PC-3 (cell line): ENCODE data around the gene POLA1. TPM values are rescaled to one million over a fixed set of nuclear protein-coding genes. Genes with fewer than 3 reads are reported as not detected.

Experiments
- ATAC-seq: fragments of 200-7000 bp; cut with Tn5 transposase; 2 replicates; pipeline ENCODE4 v1.9.1; 2020; ENCODE audit warnings: mild to moderate bottlenecking, moderate library complexity
- Bru-seq: library from RNA; stranded (reverse); fragments of 400-500 nt; gene quantifications from one replicate; lab custom pipeline; 2021; lab: Mats Ljungman, UMichigan
- BruChase-seq, 2 experiments: library from RNA; stranded (reverse); fragments of 400-500 nt; gene quantifications; one replicate each; lab custom pipeline; 2021; lab: Mats Ljungman, UMichigan
- BruUV-seq: library from RNA; stranded (reverse); fragments of 400-500 nt; replicated peaks from 2 replicates; lab custom pipeline; 2021; lab: Mats Ljungman, UMichigan
- CTCF ChIA-PET: fragments of 300-600 bp; sonication (Branson Sonifier 250); formaldehyde crosslinking; loops from one replicate; lab custom pipeline; 2022; ENCODE audit warnings: antibody characterized with exemption; lab: Charles Lee
- POLR2A ChIA-PET: fragments of 300-600 bp; sonication (Branson Sonifier 250); formaldehyde crosslinking; loops from one replicate; lab custom pipeline; 2022; ENCODE audit warnings: antibody characterized with exemption; ENCODE audit not compliant: unreplicated experiment; lab: Charles Lee
- DNase-seq: peaks from one replicate; pipeline ENCODE4 v3.0.0-alpha.2; 2015
- H2AFZ ChIP-seq: fragments of 300-600 bp; sonication (generic); 2 replicates; pipeline ENCODE4 v1.6.0; 2016; ENCODE audit warnings: antibody characterized with exemption, low read length
- H3F3A ChIP-seq: fragments of 300-600 bp; sonication (generic); one replicate; pipeline ENCODE4 v1.6.0; 2017; ENCODE audit warnings: antibody characterized with exemption, low read length, control low read depth, mild to moderate bottlenecking; ENCODE audit not compliant: unreplicated experiment
- H3K27ac ChIP-seq: fragments of 300-600 bp; sonication (generic); 2 replicates; pipeline ENCODE4 v1.5.1; 2016; ENCODE audit warnings: mild to moderate bottlenecking, low read length
- H3K27me3 ChIP-seq: fragments of 300-600 bp; sonication (generic); 2 replicates; pipeline ENCODE4 v1.6.1; 2016; ENCODE audit warnings: low read length, mixed read lengths
- H3K36me3 ChIP-seq: fragments of 300-600 bp; sonication (generic); 2 replicates; pipeline ENCODE4 v1.6.1; 2016; ENCODE audit warnings: low read depth, mixed run types, low read length, mixed read lengths
- H3K4me1 ChIP-seq: fragments of 300-600 bp; sonication (generic); 2 replicates; pipeline ENCODE4 v1.5.1; 2016; ENCODE audit warnings: low read length; ENCODE audit not compliant: insufficient read depth
- H3K4me2 ChIP-seq: fragments of 300-600 bp; sonication (generic); 2 replicates; pipeline ENCODE4 v1.6.0; 2016; ENCODE audit warnings: low read length
- H3K4me3 ChIP-seq: fragments of 300-600 bp; sonication (generic); 2 replicates; pipeline ENCODE4 v1.5.1; 2016; ENCODE audit warnings: mild to moderate bottlenecking, low read length, mixed read lengths
- H3K79me2 ChIP-seq: fragments of 300-600 bp; sonication (generic); 2 replicates; pipeline ENCODE4 v1.6.1; 2017; ENCODE audit warnings: low read length, mixed read lengths
- H3K9ac ChIP-seq: fragments of 300-600 bp; sonication (generic); 2 replicates; pipeline ENCODE4 v1.6.0; 2016; ENCODE audit warnings: mild to moderate bottlenecking, low read length
- H3K9me2 ChIP-seq: fragments of 300-600 bp; sonication (generic); replicated peaks from 2 replicates; pipeline ENCODE4 v1.6.1; 2016; ENCODE audit warnings: mixed run types, low read length, mixed read lengths
- H3K9me3 ChIP-seq: fragments of 300-600 bp; sonication (generic); 2 replicates; pipeline ENCODE4 v1.6.1; 2016; ENCODE audit warnings: low read length, mixed read lengths
- H4K20me1 ChIP-seq: fragments of 300-600 bp; sonication (generic); 2 replicates; pipeline ENCODE4 v1.6.1; 2016; ENCODE audit warnings: low read length, mixed read lengths
- EZH2 ChIP-seq: fragments of 300-600 bp; sonication (generic); IDR thresholded peaks from one replicate; pipeline ENCODE4 v1.6.1; 2017; ENCODE audit warnings: antibody characterized with exemption, mild to moderate bottlenecking, low read length; ENCODE audit not compliant: unreplicated experiment
- EZH2phosphoT487 ChIP-seq: fragments of 300-600 bp; sonication (generic); IDR thresholded peaks from 2 replicates; pipeline ENCODE4 v1.6.1; 2018; ENCODE audit warnings: mild to moderate bottlenecking, antibody characterized with exemption, low read length, borderline replicate concordance
- intact Hi-C: fragments of 100-400 bp; cut with micrococcal nuclease; formaldehyde crosslinking; loops from 2 replicates; pipeline ENCODE4 v1.9.0; 2023
- long read RNA-seq: library from polyadenylated mRNA; unstranded; transcript quantifications from one replicate; pipeline ENCODE4 v2.0.0, GENCODE V29; 2021; ENCODE audit not compliant: unreplicated experiment
- total RNA-seq: library from RNA; depleted of rRNA; stranded (reverse); fragments of >200 nt; gene quantifications from 2 replicates; pipeline ENCODE4 v1.2.3, GENCODE V29; 2014; rRNA removed
- TF ChIP-seq, protein P1 (sequence below): fragments of 300-600 bp; sonication (generic); conservative IDR thresholded peaks from 2 replicates; pipeline ENCODE4 v1.5.1; 2017; ENCODE audit warnings: antibody characterized with exemption, low read depth, mild to moderate bottlenecking, low read length

Gene POLA1
- total RNA-seq: 19.6 and 23.2 TPM in 2 replicates
- percentile 67 among the genes with signal in this experiment for Bru-seq, nascent RNA
- percentile 63 among the genes with signal in this experiment for BruChase-seq, experiment 1, labeled RNA remaining after a 6-hour chase
- percentile 68 among the genes with signal in this experiment for BruChase-seq, experiment 2, labeled RNA remaining after a 2-hour chase
- long read RNA-seq, full-length matches to known transcripts: 4 of 17 reads
- long read RNA-seq, partial matches to known transcripts: 5 of 17 reads
- long read RNA-seq, other reads (novel, unspliced or antisense): 8 of 17 reads

- DNase-seq: peak; percentile 95
- no peak for TF ChIP-seq EZH2phosphoT487
- TF ChIP-seq, protein P1, sequence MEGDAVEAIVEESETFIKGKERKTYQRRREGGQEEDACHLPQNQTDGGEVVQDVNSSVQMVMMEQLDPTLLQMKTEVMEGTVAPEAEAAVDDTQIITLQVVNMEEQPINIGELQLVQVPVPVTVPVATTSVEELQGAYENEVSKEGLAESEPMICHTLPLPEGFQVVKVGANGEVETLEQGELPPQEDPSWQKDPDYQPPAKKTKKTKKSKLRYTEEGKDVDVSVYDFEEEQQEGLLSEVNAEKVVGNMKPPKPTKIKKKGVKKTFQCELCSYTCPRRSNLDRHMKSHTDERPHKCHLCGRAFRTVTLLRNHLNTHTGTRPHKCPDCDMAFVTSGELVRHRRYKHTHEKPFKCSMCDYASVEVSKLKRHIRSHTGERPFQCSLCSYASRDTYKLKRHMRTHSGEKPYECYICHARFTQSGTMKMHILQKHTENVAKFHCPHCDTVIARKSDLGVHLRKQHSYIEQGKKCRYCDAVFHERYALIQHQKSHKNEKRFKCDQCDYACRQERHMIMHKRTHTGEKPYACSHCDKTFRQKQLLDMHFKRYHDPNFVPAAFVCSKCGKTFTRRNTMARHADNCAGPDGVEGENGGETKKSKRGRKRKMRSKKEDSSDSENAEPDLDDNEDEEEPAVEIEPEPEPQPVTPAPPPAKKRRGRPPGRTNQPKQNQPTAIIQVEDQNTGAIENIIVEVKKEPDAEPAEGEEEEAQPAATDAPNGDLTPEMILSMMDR: peak; percentile 46; the same call in 1 of the 2 replicates
- Histone ChIP-seq H3K27me3 (no peaks in the 10 kb centered on the region), H3K9me3 (no peaks in the 10 kb centered on the region), H2AFZ (peak within 1 kb of the TSS; percentile 98), H3F3A (no peaks in the 10 kb centered on the region), H3K4me3 (peak within 1 kb of the TSS; percentile 90), H4K20me1 (peaks cover 15% of the 10 kb centered on the region; the same call in 1 of the 2 replicates), H3K4me2 (peak within 1 kb of the TSS; percentile 98), H3K79me2 (peaks cover 47% of the 10 kb centered on the region), H3K9me2 (no peaks in the 10 kb centered on the region), H3K9ac (peak within 1 kb of the TSS; percentile 96), H3K4me1 (peaks cover 12% of the 10 kb centered on the region), H3K36me3 (0 out of 2 replicates have a peak, but pooled peaks cover 5% of the 10 kb centered on the region), H3K27ac (peak within 1 kb of the TSS; percentile 34; the same call in 1 of the 2 replicates)
- BruUV-seq: no TSS peak
- peak; percentile 95 for ATAC-seq
- intact Hi-C loops: loop anchor here (10.0 kb wide), 1 partner anchor 1029 kb away; the partner anchor contains the start of gene PRDX4
- POLR2A ChIA-PET: interaction anchor here (0.7 kb wide), 1 partner anchor 1887 kb away, joined by 3 read pairs; no protein-coding TSS in a partner anchor
- CTCF ChIA-PET: interaction anchor here (0.5 kb wide), 1 partner anchor 37 kb away, joined by 3 read pairs; no protein-coding TSS in a partner anchor
Measured at GRCh38 chrX:24693453-24694202, at the start of gene POLA1. Gene POLA1 (plus strand): TSS chrX:24693918. CDS start chrX:24693962, 44 bp downstream.

DNA sequence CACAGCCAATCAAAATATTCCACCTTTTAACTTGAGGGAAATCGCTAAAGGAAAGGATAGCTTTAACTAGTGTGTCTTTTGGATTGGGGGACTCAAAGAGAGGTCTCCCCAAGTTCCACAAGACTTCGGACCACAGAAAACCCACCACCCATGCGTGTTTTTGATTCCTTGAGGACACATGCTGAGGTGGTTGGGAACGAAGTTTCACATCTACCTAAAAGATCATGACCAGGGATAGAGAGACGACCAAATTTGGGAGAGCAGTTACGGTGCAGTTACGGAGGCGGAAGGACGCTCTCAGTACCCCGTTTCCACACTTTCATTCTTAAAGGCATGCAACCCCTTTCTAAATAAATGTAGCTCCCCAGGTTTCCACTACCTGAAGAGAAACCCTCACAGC is 47.7 kb upstream of the POLA1 start:
- DNase-seq: no peak
- no peaks in the 10 kb centered on the region for H3K9me3 ChIP-seq
- no peaks in the 10 kb centered on the region for H3K79me2 ChIP-seq
- ChIA-PET CTCF (no interaction called here), POLR2A (interaction anchor here (0.6 kb wide), 1 partner anchor 9 kb away, joined by 3 read pairs; no protein-coding TSS in a partner anchor)
- TF ChIP-seq EZH2 (no peak), EZH2phosphoT487 (no peak)
- TF ChIP-seq, protein P1: no peak
- no peaks in the 10 kb centered on the region for H4K20me1 ChIP-seq
- H3K4me3 ChIP-seq: no peak overlapping the region
- H3K4me1 ChIP-seq: peaks cover 14% of the 10 kb centered on the region
- no peak overlapping the region for H3K27ac ChIP-seq
- H3K27me3 ChIP-seq: peaks cover 10% of the 10 kb centered on the region; the same call in 1 of the 2 replicates
- BruUV-seq: no TSS peak
- H3K9ac ChIP-seq: no peak overlapping the region
- H3F3A ChIP-seq: no peaks in the 10 kb centered on the region
- no peak for ATAC-seq
- no peak overlapping the region for H3K4me2 ChIP-seq
- H3K9me2 ChIP-seq: no peaks in the 10 kb centered on the region
- intact Hi-C loops: no loop called here
- no peaks in the 10 kb centered on the region for H3K36me3 ChIP-seq
- H2AFZ ChIP-seq: no peak overlapping the region
